Spleen (tissue), 11 donors: ENCODE data around the gene TRIAP1. TPM values are rescaled to one million over a fixed set of nuclear protein-coding genes. Genes with fewer than 3 reads are reported as not detected.
A peak's percentile ranks its signal among the peaks of the same experiment; 100 is the strongest.

Source experiments
- DNase-seq: peaks from one replicate; pipeline ENCODE4 v3.0.0-alpha.2; 2020
- H3K27ac ChIP-seq, 8 donors: fragments of 200-600 bp; sonication (generic) in 7 of 8; 1 replicate in 4 of 8; 2 replicates in 4 of 8; pipeline versions ENCODE4 v1.5.0 to v1.8.0; 2016 to 2021; ENCODE audit warnings: inconsistent platforms in 4 of 8, mild to moderate bottlenecking in 4 of 8, moderate library complexity in 1 of 8
- H3K27me3 ChIP-seq, 7 donors: fragments of 200-600 bp; sonication (generic) in 6 of 7; replicated peaks in 1 of 7; 1 replicate in 4 of 7; 2 replicates in 3 of 7; pipeline versions ENCODE4 v1.5.0 to v1.8.0; 2016 to 2021; ENCODE audit warnings: inconsistent platforms in 3 of 7, mild to moderate bottlenecking in 1 of 7
- H3K36me3 ChIP-seq, 6 donors: fragments of 200-600 bp; sonication (generic) in 5 of 6; 1 replicate in 4 of 6; 2 replicates in 2 of 6; pipeline versions ENCODE4 v1.5.0 to v1.8.0; 2016 to 2021; ENCODE audit warnings: inconsistent platforms in 2 of 6
- H3K4me1 ChIP-seq, 6 donors: fragments of 200-600 bp; sonication (generic) in 5 of 6; 1 replicate in 3 of 6; 2 replicates in 3 of 6; pipeline versions ENCODE4 v1.5.0 to v1.8.0; 2016 to 2021; ENCODE audit warnings: inconsistent platforms in 3 of 6
- H3K4me3 ChIP-seq, 8 donors: fragments of 200-600 bp; sonication (generic) in 7 of 8; 1 replicate in 4 of 8; 2 replicates in 4 of 8; pipeline versions ENCODE4 v1.5.0 to v1.8.0; 2016 to 2021; ENCODE audit warnings: inconsistent platforms in 4 of 8, mild to moderate bottlenecking in 4 of 8, moderate library complexity in 2 of 8
- H3K9me3 ChIP-seq, 8 donors: fragments of 200-600 bp; sonication (generic) in 7 of 8; 1 replicate in 4 of 8; 2 replicates in 4 of 8; pipeline versions ENCODE4 v1.5.0 to v1.8.0; 2016 to 2021; ENCODE audit warnings: inconsistent platforms in 4 of 8
- CTCF ChIP-seq, 11 experiments: fragments of 200-600 bp in 7 of 11; fragments of 450-650 bp in 4 of 11; sonication (generic) in 4 of 11; IDR thresholded peaks in 8 of 11; conservative IDR thresholded peaks in 3 of 11; 1 replicate in 7 of 11; 2 replicates in 4 of 11; pipeline versions ENCODE4 v1.4.0 to v1.8.0; 2016 to 2021; ENCODE audit warnings: antibody characterized with exemption in 11 of 11, inconsistent platforms in 4 of 11, mild to moderate bottlenecking in 1 of 11
- POLR2A ChIP-seq, 3 donors: fragments of 450-650 bp; IDR thresholded peaks; one replicate each; pipeline ENCODE4 v1.5.1; 2017; ENCODE audit warnings: antibody characterized with exemption in 3 of 3, mild to moderate bottlenecking in 1 of 3
- POLR2AphosphoS5 ChIP-seq, 3 donors: sonication (generic); formaldehyde crosslinking; IDR thresholded peaks; one replicate each; pipeline ENCODE4 v1.5.1; 2017; ENCODE audit warnings: antibody characterized with exemption in 3 of 3
- WGBS, 5 donors: extraction: QIAGEN DNeasy Blood & Tissue Kit in 3 of 5; methylation state at CpG; one replicate each; pipeline versions ENCODE4 v1.1.5 to v1.1.7; 2013 to 2018; 5-methylcytosine and 5-hydroxymethylcytosine counted together
- intact Hi-C: fragments of 100-400 bp; cut with DNase I; formaldehyde crosslinking; loops from one replicate; pipeline ENCODE4 v1.15.0; 2023; ENCODE audit warnings: low total_unique reads
- polyA plus RNA-seq, 3 donors: library from polyadenylated mRNA; stranded (reverse); fragments of 200-250 nt; gene quantifications; one replicate each; pipeline ENCODE4 v1.2.1, GENCODE V29; 2013
- total RNA-seq, 7 donors: library from RNA; depleted of rRNA in 3 of 7; stranded (reverse); fragments of >200 nt in 3 of 7; fragmentation: NEBNext Ultra II Directional in 4 of 7; extraction: Animal tissue kit (Norgen Biotek cat#: 25700) in 4 of 7; gene quantifications; one replicate each; pipeline versions ENCODE4 v1.1.0 to v1.2.1, GENCODE V29; 2016 to 2021
- donor health status: healthy with polysubstance abuse.
- donor health status: DM: no; HTN: no; CAD: no; lungs with moderate emphysema.
- donor health status: DM: no; HTN: no; CAD: no.
- donor health status: Bipolar disorder and iron deficiency.
- donor health status: healthy.
- donor health status: DM: no; HTN: no; CAD: no.
- donor health status: DM: yes; HTN: yes; CAD: no.

Gene TRIAP1
- total and polyA plus RNA-seq, 10 donors: 10.2 to 35.9 (median 14.9) TPM

- H3K36me3 ChIP-seq: peaks cover 0 to 38% (median 29%) of the 10 kb centered on the region in 6 donors
- TF ChIP-seq POLR2A (IDR thresholded peaks at IDR 0.05): no peak
- peak in 2 of 3 donors; percentile 21 to 66 for TF ChIP-seq POLR2AphosphoS5 (IDR thresholded peaks at IDR 0.05)
- DNase-seq: peak; percentile 88
- peak overlapping the region; percentile 88 to 97 (median 94) for H3K4me3 ChIP-seq
- no peaks in the 10 kb centered on the region for H3K9me3 ChIP-seq
- intact Hi-C loops: no loop called here
- no peaks in the 10 kb centered on the region for H3K27me3 ChIP-seq
- peak overlapping the region; percentile 93 to 99 (median 98) for H3K27ac ChIP-seq
- peaks cover 28 to 81% (median 52%) of the 10 kb centered on the region in 6 donors for H3K4me1 ChIP-seq
- WGBS, 5 donors: 0 to 1% (median 1%) methylated on average over 40 to 57 of the region's 57 CpGs
Observed at GRCh38 chr12:120468821-120469449, 22.8 kb upstream of the TRIAP1 start.

GRCh38 chr12:120468325-120468820 lies 22.2 kb upstream of the TRIAP1 start:
- peak in 1 of 3 donors; percentile 6 for TF ChIP-seq POLR2AphosphoS5 (IDR thresholded peaks at IDR 0.05)
- no peak for TF ChIP-seq CTCF (IDR thresholded peaks at IDR 0.05 in 8 of 11, conservative IDR thresholded peaks at IDR 0.05 in 3 of 11)
- TF ChIP-seq POLR2A (IDR thresholded peaks at IDR 0.05): no peak
- Histone ChIP-seq H3K27me3 (no peaks in the 10 kb centered on the region), H3K27ac (peak overlapping the region; percentile 93 to 99 (median 98)), H3K4me1 (peaks cover 28 to 85% (median 51%) of the 10 kb centered on the region in 6 donors), H3K9me3 (no peaks in the 10 kb centered on the region), H3K4me3 (peak overlapping the region; percentile 88 to 97 (median 94)), H3K36me3 (peaks cover 0 to 44% (median 35%) of the 10 kb centered on the region in 6 donors)
- intact Hi-C loops: no loop called here
- DNase-seq: peak; percentile 82
- 0 to 2% (median 1%) methylated on average over 19 to 23 of the region's 23 CpGs for WGBS, 5 donors

- DNase-seq: no peak
- peaks cover 28 to 86% (median 51%) of the 10 kb centered on the region in 6 donors for H3K4me1 ChIP-seq
- intact Hi-C loops: no loop called here
- H3K27ac ChIP-seq: peak overlapping the region in 1 of 8 donors; percentile 98
- no peaks in the 10 kb centered on the region for H3K27me3 ChIP-seq
- WGBS, 5 donors: 90 to 95% (median 93%) methylated on average over 6 of the region's 6 CpGs
- peaks cover 0 to 53% (median 44%) of the 10 kb centered on the region in 6 donors for H3K36me3 ChIP-seq
- H3K9me3 ChIP-seq: no peaks in the 10 kb centered on the region
- no peak for TF ChIP-seq POLR2A (IDR thresholded peaks at IDR 0.05)
- TF ChIP-seq POLR2AphosphoS5 (IDR thresholded peaks at IDR 0.05): no peak
- H3K4me3 ChIP-seq: peak overlapping the region in 2 of 8 donors; percentile 96 to 97
Observed at GRCh38 chr12:120467439-120467838, 21.3 kb upstream of the TRIAP1 start.

- Histone ChIP-seq H3K4me3 (no peak overlapping the region), H3K27me3 (no peaks in the 10 kb centered on the region), H3K9me3 (no peaks in the 10 kb centered on the region), H3K36me3 (peaks cover 0 to 60% (median 51%) of the 10 kb centered on the region in 6 donors), H3K27ac (peak overlapping the region in 1 of 8 donors; percentile 40), H3K4me1 (peaks cover 28 to 79% (median 50%) of the 10 kb centered on the region in 6 donors)
- 60 to 68% (median 61%) methylated on average over 8 of the region's 8 CpGs for WGBS, 5 donors
- intact Hi-C loops: no loop called here
- DNase-seq: no peak
- TF ChIP-seq POLR2AphosphoS5 (IDR thresholded peaks at IDR 0.05) (no peak), CTCF (IDR thresholded peaks at IDR 0.05 in 8 of 11, conservative IDR thresholded peaks at IDR 0.05 in 3 of 11) (peak in 9 of 11 experiments; percentile 14 to 63 (median 37)), POLR2A (IDR thresholded peaks at IDR 0.05) (no peak)
Observed at GRCh38 chr12:120466560-120467315, 20.6 kb upstream of the TRIAP1 start.
